Esophagus squamous epithelium (tissue), 4 donors: ENCODE results near the gene VAPB.

ENCODE experiments used
- CTCF ChIP-seq, 6 experiments: fragments of 450-650 bp in 4 of 6; fragments of 200-600 bp in 2 of 6; sonication (generic) in 2 of 6; IDR thresholded peaks; one replicate each; pipeline ENCODE4 v1.5.1; 2016 to 2019; ENCODE audit warnings: antibody characterized with exemption in 6 of 6, mild to moderate bottlenecking in 4 of 6, moderate library complexity in 4 of 6
- POLR2A ChIP-seq, 4 donors: fragments of 450-650 bp; IDR thresholded peaks; one replicate each; pipeline ENCODE4 v1.6.1; 2017; ENCODE audit warnings: antibody characterized with exemption in 4 of 4, mild to moderate bottlenecking in 4 of 4, moderate library complexity in 3 of 4

DNA sequence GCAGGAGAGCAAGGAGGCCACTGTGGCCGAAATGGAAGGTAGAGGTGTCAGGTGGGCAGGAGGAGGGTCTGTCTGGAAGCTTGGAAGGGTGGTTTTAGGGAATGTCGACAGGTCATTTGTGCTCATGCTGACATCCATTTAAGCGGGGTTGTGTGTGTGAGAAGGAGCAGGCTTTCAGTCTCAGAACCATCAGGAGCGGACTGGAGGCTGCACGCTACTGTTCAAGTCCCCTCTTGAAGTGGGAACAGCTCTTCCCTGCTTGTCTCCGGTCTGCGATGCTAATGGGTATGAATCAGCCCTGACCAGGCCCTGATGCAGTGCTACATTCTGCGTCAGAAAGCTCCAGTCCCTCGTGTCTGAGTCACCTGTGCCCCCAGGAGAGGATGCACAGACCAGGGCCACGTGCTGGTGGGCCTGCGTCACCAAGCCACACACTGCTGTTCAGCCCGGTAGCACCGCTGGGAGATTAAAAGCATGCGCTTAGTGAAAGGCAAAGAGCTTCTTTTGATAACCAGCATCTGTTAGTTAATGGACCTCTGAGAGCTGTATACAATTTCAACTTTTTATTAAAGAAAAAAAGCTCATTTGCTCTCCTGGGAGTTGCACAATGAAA, 68.2 kb downstream of the VAPB start:
- TF ChIP-seq CTCF (IDR thresholded peaks at IDR 0.05): no peak
- no peak for TF ChIP-seq POLR2A (IDR thresholded peaks at IDR 0.05)
